DND-41 (cell line): ENCODE results near the gene SH3TC2.

Experiments used
- ATAC-seq: fragments of 200-7000 bp; cut with Tn5 transposase; 3 replicates; pipeline ENCODE4 v1.9.1; 2021; ENCODE audit warnings: low read depth; ENCODE audit not compliant: insufficient read depth
- DNase-seq: peaks from one replicate; pipeline ENCODE4 v3.0.0-alpha.2; 2020
- H2AFZ ChIP-seq: 2 replicates; pipeline ENCODE4 v1.6.0; 2012; ENCODE audit warnings: low read depth, low read length
- H3K27ac ChIP-seq: 2 replicates; pipeline ENCODE4 v1.5.1; 2012; ENCODE audit warnings: low read length, inconsistent platforms
- H3K27me3 ChIP-seq: fragments of 200-600 bp; sonication (generic); 2 replicates; pipeline ENCODE4 v1.6.0; 2012; ENCODE audit warnings: low read length, mild to moderate bottlenecking, inconsistent platforms; ENCODE audit not compliant: insufficient read depth, poor library complexity
- H3K36me3 ChIP-seq: 2 replicates; pipeline ENCODE4 v1.5.1; 2012; ENCODE audit warnings: low read length, inconsistent platforms; ENCODE audit not compliant: insufficient read depth
- H3K4me1 ChIP-seq: 2 replicates; pipeline ENCODE4 v1.5.1; 2012; ENCODE audit warnings: mild to moderate bottlenecking, low read length; ENCODE audit not compliant: insufficient read depth
- H3K4me2 ChIP-seq: 2 replicates; pipeline ENCODE4 v1.6.0; 2012; ENCODE audit warnings: mild to moderate bottlenecking, moderate library complexity, low read length, inconsistent platforms; ENCODE audit not compliant: insufficient read depth
- H3K4me3 ChIP-seq, 2 experiments: fragments of 200-600 bp in 1 of 2; shearing (Covaris generic) in 1 of 2; 2 replicates each; pipeline ENCODE4 v1.5.1; 2012 to 2016; ENCODE audit warnings: inconsistent platforms in 2 of 2, low read length in 2 of 2, mild to moderate bottlenecking in 2 of 2, low read depth in 1 of 2, moderate library complexity in 1 of 2
- H3K79me2 ChIP-seq: 2 replicates; pipeline ENCODE4 v1.6.0; 2012; ENCODE audit warnings: low read length, inconsistent platforms; ENCODE audit not compliant: insufficient read depth
- H3K9ac ChIP-seq: 2 replicates; pipeline ENCODE4 v1.6.0; 2012; ENCODE audit warnings: low read depth, mild to moderate bottlenecking, inconsistent platforms, low read length, moderate library complexity
- H3K9me3 ChIP-seq: 2 replicates; pipeline ENCODE4 v1.5.1; 2012; ENCODE audit warnings: low read length, moderate library complexity, mild to moderate bottlenecking, inconsistent platforms; ENCODE audit not compliant: insufficient read depth, severe bottlenecking
- H4K20me1 ChIP-seq: 2 replicates; pipeline ENCODE4 v1.6.0; 2012; ENCODE audit warnings: low read length; ENCODE audit not compliant: insufficient read depth
- CTCF ChIP-seq: IDR thresholded peaks from 2 replicates; pipeline ENCODE4 v1.5.1; 2012; ENCODE audit warnings: borderline replicate concordance, low read length, moderate library complexity, mild to moderate bottlenecking; ENCODE audit not compliant: poor library complexity, severe bottlenecking; ENCODE audit errors: extremely low read depth
- EZH2 ChIP-seq: IDR thresholded peaks from 3 replicates; pipeline ENCODE4 v1.6.1; 2012; ENCODE audit warnings: borderline replicate concordance, low read depth, mild to moderate bottlenecking, moderate library complexity, low read length, inconsistent platforms; ENCODE audit not compliant: severe bottlenecking

The SH3TC2 gene

GRCh38 chr5:149005077-149005892 lies 57.6 kb downstream of the SH3TC2 start:
- H3K36me3 ChIP-seq, result no peaks in the 10 kb centered on the region
- H3K4me2 ChIP-seq, result no peak overlapping the region
- no peaks in the 10 kb centered on the region for H3K79me2 ChIP-seq
- peaks cover 6% of the 10 kb centered on the region for H3K27me3 ChIP-seq
- H3K9me3 ChIP-seq, result no peaks in the 10 kb centered on the region
- H4K20me1 ChIP-seq, result no peaks in the 10 kb centered on the region
- no peak overlapping the region for H3K9ac ChIP-seq
- H3K4me3 ChIP-seq, result no peak overlapping the region
- DNase-seq (no peak), ATAC-seq (no peak)
- no peak for TF ChIP-seq EZH2
- TF ChIP-seq CTCF, result no peak
- no peaks in the 10 kb centered on the region for H3K4me1 ChIP-seq
- H3K27ac ChIP-seq, result no peak overlapping the region
- no peak overlapping the region for H2AFZ ChIP-seq

GRCh38 chr5:149004559-149004958 lies 58.3 kb downstream of the SH3TC2 start:
- TF ChIP-seq CTCF, result no peak
- no peak for TF ChIP-seq EZH2
- H3K4me3 ChIP-seq, result no peak overlapping the region

GRCh38 chr5:149002761-149003689 lies 59.8 kb downstream of the SH3TC2 start:
- H4K20me1 ChIP-seq, result no peaks in the 10 kb centered on the region
- H3K27me3 ChIP-seq, result no peaks in the 10 kb centered on the region
- no peaks in the 10 kb centered on the region for H3K9me3 ChIP-seq
- no peaks in the 10 kb centered on the region for H3K4me1 ChIP-seq
- H2AFZ ChIP-seq, result no peak overlapping the region
- no peak for ATAC-seq
- no peaks in the 10 kb centered on the region for H3K36me3 ChIP-seq
- no peak overlapping the region for H3K4me2 ChIP-seq
- H3K27ac ChIP-seq, result no peak overlapping the region
- H3K9ac ChIP-seq, result no peak overlapping the region
- H3K4me3 ChIP-seq, result no peak overlapping the region
- no peak for TF ChIP-seq CTCF
- no peak for TF ChIP-seq EZH2
- no peak for DNase-seq
- no peaks in the 10 kb centered on the region for H3K79me2 ChIP-seq

More at GRCh38 chr5:149004559-149004958, 58.3 kb downstream of the SH3TC2 start:
- peaks cover 6% of the 10 kb centered on the region for H3K27me3 ChIP-seq
- H3K9ac ChIP-seq, result no peak overlapping the region
- no peaks in the 10 kb centered on the region for H4K20me1 ChIP-seq
- H3K9me3 ChIP-seq, result no peaks in the 10 kb centered on the region
- ATAC-seq, result no peak
- H3K4me2 ChIP-seq, result no peak overlapping the region
- no peaks in the 10 kb centered on the region for H3K4me1 ChIP-seq
- DNase-seq, result no peak
- no peaks in the 10 kb centered on the region for H3K79me2 ChIP-seq
- no peaks in the 10 kb centered on the region for H3K36me3 ChIP-seq
- H2AFZ ChIP-seq, result no peak overlapping the region
- no peak overlapping the region for H3K27ac ChIP-seq
